Myocyte (in vitro differentiated cells): ENCODE measurements around the gene SCFD1. TPM values are rescaled to one million over a fixed set of nuclear protein-coding genes. Genes with fewer than 3 reads are reported as not detected.
"Not testable (repeated sequence)": the region's sequence is repeated elsewhere in the genome, so short reads cannot be mapped to it uniquely, and the experiment has no call there.

Experiments used
- DNase-seq: peaks from one replicate; pipeline ENCODE4 v3.0.0-alpha.2; 2012; ENCODE audit warnings: low read depth
- total RNA-seq: library from RNA; depleted of rRNA; stranded (reverse); fragments of >200 nt; gene quantifications from 2 replicates; pipeline ENCODE4 v1.2.3, GENCODE V29; 2014

SCFD1 gene
- total RNA-seq, 1 donor from 2014 or later = 75.3 TPM

GRCh38 chr14:30669594-30669993, 47.5 kb downstream of the SCFD1 start:
- no peak for DNase-seq

GRCh38 chr14:30673071-30673470, 51.0 kb downstream of the SCFD1 start:
- no peak for DNase-seq

- peak; percentile 4 for DNase-seq
Observed at GRCh38 chr14:30678926-30679431, 56.9 kb downstream of the SCFD1 start.

- no peak for DNase-seq
Observed at GRCh38 chr14:30680036-30680435, 57.9 kb downstream of the SCFD1 start.

GRCh38 chr14:30680776-30681175, 58.7 kb downstream of the SCFD1 start:
- not testable (repeated sequence) for DNase-seq

- no peak for DNase-seq
Observed at GRCh38 chr14:30681752-30682355, 59.7 kb downstream of the SCFD1 start.

GRCh38 chr14:30690487-30691355, 68.6 kb downstream of the SCFD1 start:
- DNase-seq = not testable (repeated sequence)

GRCh38 chr14:30691751-30692398, 69.8 kb downstream of the SCFD1 start:
- no peak for DNase-seq

- DNase-seq = no peak
Observed at GRCh38 chr14:30692669-30693068, 70.5 kb downstream of the SCFD1 start.

- DNase-seq = no peak
Observed at GRCh38 chr14:30698463-30698862, 76.3 kb downstream of the SCFD1 start.

- DNase-seq = no peak
Observed at GRCh38 chr14:30706704-30707103, 84.6 kb downstream of the SCFD1 start.

- no peak for DNase-seq
Observed at GRCh38 chr14:30708157-30708556, 86.0 kb downstream of the SCFD1 start.

- DNase-seq = no peak
Observed at GRCh38 chr14:30709201-30709600, 87.1 kb downstream of the SCFD1 start.

- DNase-seq = no peak
Observed at GRCh38 chr14:30710876-30711275, 88.8 kb downstream of the SCFD1 start.

GRCh38 chr14:30719137-30719536, 97.0 kb downstream of the SCFD1 start:
- DNase-seq = no peak

- no peak for DNase-seq
Observed at GRCh38 chr14:30725763-30726162, 103.6 kb downstream of the SCFD1 start.

- DNase-seq = peak; percentile 6
Observed at GRCh38 chr14:30728471-30728870, 106.4 kb downstream of the SCFD1 start.

- no peak for DNase-seq
Observed at GRCh38 chr14:30737916-30738315, 115.8 kb downstream of the SCFD1 start.

- DNase-seq = no peak
Observed at GRCh38 chr14:30738978-30739377, 116.9 kb downstream of the SCFD1 start.

- DNase-seq = no peak
Observed at GRCh38 chr14:30748343-30748742, 126.2 kb downstream of the SCFD1 start.

GRCh38 chr14:30751646-30752416, 129.7 kb downstream of the SCFD1 start:
- DNase-seq = peak; percentile 31
